Endothelial cell of umbilical vein (primary cell): ENCODE results near the gene KLLN. TPM values are rescaled to one million over a fixed set of nuclear protein-coding genes. Genes with fewer than 3 reads are reported as not detected.

Experiments used
- BruUV-seq: library from RNA; stranded (reverse); fragments of 400-500 nt; replicated peaks from 2 replicates; lab custom pipeline; 2021; lab: Mats Ljungman, UMichigan
- CTCF ChIA-PET: fragments of 300-600, 350-600 bp; sonication (Branson Sonifier 250); formaldehyde crosslinking; loops from one replicate; lab custom pipeline; 2021; ENCODE audit warnings: antibody characterized with exemption, inconsistent platforms; lab: Charles Lee
- POLR2A ChIA-PET: fragments of 300-600, 350-600 bp; sonication (Branson Sonifier 250); formaldehyde crosslinking; loops from one replicate; lab custom pipeline; 2021; ENCODE audit warnings: antibody characterized with exemption, inconsistent platforms; lab: Charles Lee
- DNase-seq: peaks from one replicate; pipeline ENCODE4 v3.0.0-alpha.2; 2011; ENCODE audit warnings: low read depth, low spot score
- FAIRE-seq: peaks from 2 replicates; lab custom pipeline; 2011; peaks lifted over from hg19 to GRCh38; lab: Jason Lieb, UNC
- H2AFZ ChIP-seq: 2 replicates; pipeline ENCODE4 v1.6.0; 2012; ENCODE audit warnings: low read depth, low read length, control low read depth, inconsistent platforms
- H3K27ac ChIP-seq: 2 replicates; pipeline ENCODE4 v1.5.1; 2011; ENCODE audit warnings: low read depth, mild to moderate bottlenecking, control low read depth, low read length, moderate library complexity; ENCODE audit not compliant: insufficient read depth
- H3K27me3 ChIP-seq, 2 experiments: 2 replicates each; pipeline versions ENCODE4 v1.6.0 to v1.6.1; 2011; ENCODE audit warnings: low read length in 2 of 2, mixed read lengths in 1 of 2; ENCODE audit not compliant: control insufficient read depth in 2 of 2, insufficient read depth in 2 of 2
- H3K36me3 ChIP-seq, 2 experiments: 2 replicates in 1 of 2; 3 replicates in 1 of 2; pipeline ENCODE4 v1.5.1; 2011; ENCODE audit warnings: low read length in 2 of 2, mild to moderate bottlenecking in 1 of 2, moderate library complexity in 1 of 2; ENCODE audit not compliant: control insufficient read depth in 2 of 2, insufficient read depth in 2 of 2; ENCODE audit errors: extremely low read depth in 1 of 2
- H3K4me1 ChIP-seq: 3 replicates; pipeline ENCODE4 v1.5.1; 2011; ENCODE audit warnings: mild to moderate bottlenecking, low read length; ENCODE audit not compliant: control insufficient read depth, insufficient read depth; ENCODE audit errors: extremely low read depth
- H3K4me2 ChIP-seq: 2 replicates; pipeline ENCODE4 v1.6.1; 2011; ENCODE audit warnings: low read length, control low read depth, mixed read lengths; ENCODE audit not compliant: insufficient read depth
- H3K4me3 ChIP-seq, 3 experiments: fragments of 200-600 bp in 1 of 3; sonication (generic), shearing (Covaris generic) in 1 of 3; replicated peaks in 1 of 3; 2 replicates each; pipeline ENCODE4 v1.5.1; 2011 to 2016; ENCODE audit warnings: control low read depth in 3 of 3, low read length in 3 of 3, mild to moderate bottlenecking in 2 of 3, inconsistent platforms in 1 of 3, low read depth in 1 of 3, moderate library complexity in 1 of 3; ENCODE audit not compliant: insufficient read depth in 1 of 3
- H3K79me2 ChIP-seq: 2 replicates; pipeline ENCODE4 v1.6.0; 2012; ENCODE audit warnings: low read length, inconsistent platforms; ENCODE audit not compliant: control insufficient read depth, insufficient read depth
- H3K9ac ChIP-seq: replicated peaks from 2 replicates; pipeline ENCODE3; 2011; ENCODE audit warnings: low read length, control low read depth; ENCODE audit not compliant: insufficient read depth; ENCODE audit errors: extremely low read depth
- H3K9me1 ChIP-seq: replicated peaks from 3 replicates; pipeline ENCODE4 v1.6.0; 2011; ENCODE audit warnings: mild to moderate bottlenecking, low read length; ENCODE audit not compliant: control insufficient read depth, insufficient read depth; ENCODE audit errors: extremely low read depth
- H3K9me3 ChIP-seq: replicated peaks from 2 replicates; pipeline ENCODE4 v1.5.1; 2012; ENCODE audit warnings: low read length, inconsistent platforms; ENCODE audit not compliant: control insufficient read depth, insufficient read depth
- H4K20me1 ChIP-seq: replicated peaks from 2 replicates; pipeline ENCODE3; 2011; ENCODE audit warnings: mild to moderate bottlenecking, low read length; ENCODE audit not compliant: control insufficient read depth, insufficient read depth; ENCODE audit errors: extremely low read depth
- CTCF ChIP-seq, 2 donors: IDR thresholded peaks; 1 replicate in 1 of 2; 2 replicates in 1 of 2; pipeline ENCODE4 v1.5.1; 2011; ENCODE audit warnings: low read length in 2 of 2, mild to moderate bottlenecking in 2 of 2, moderate library complexity in 2 of 2, control low read depth in 1 of 2, inconsistent platforms in 1 of 2, low read depth in 1 of 2; ENCODE audit not compliant: insufficient read depth in 1 of 2; ENCODE audit errors: extremely low read depth in 1 of 2
- EZH2 ChIP-seq: IDR thresholded peaks from 2 replicates; pipeline ENCODE4 v1.6.1; 2012; ENCODE audit warnings: borderline replicate concordance, low read depth, mild to moderate bottlenecking, moderate library complexity, low read length, inconsistent platforms; ENCODE audit not compliant: severe bottlenecking
- FOS ChIP-seq: IDR thresholded peaks from 2 replicates; pipeline ENCODE4 v1.6.1; 2011; ENCODE audit warnings: mild to moderate bottlenecking, low read length, moderate library complexity, borderline replicate concordance; ENCODE audit not compliant: insufficient read depth
- GATA2 ChIP-seq: IDR thresholded peaks from 2 replicates; pipeline ENCODE4 v1.7.0; 2011; ENCODE audit warnings: low read depth, mild to moderate bottlenecking, moderate library complexity, mixed read lengths, low read length; ENCODE audit not compliant: insufficient read length, insufficient read depth
- JUN ChIP-seq: IDR thresholded peaks from 2 replicates; pipeline ENCODE4 v1.6.1; 2011; ENCODE audit warnings: borderline replicate concordance, low read depth; ENCODE audit not compliant: insufficient read length, insufficient read depth
- MYC ChIP-seq: IDR thresholded peaks from one replicate; pipeline ENCODE4 v1.6.1; 2011; ENCODE audit warnings: mild to moderate bottlenecking, low read depth, low read length
- POLR2A ChIP-seq: IDR thresholded peaks from 2 replicates; pipeline ENCODE4 v1.6.1; 2012; ENCODE audit warnings: low read depth, mild to moderate bottlenecking, control low read depth, low read length
- POLR2AphosphoS5 ChIP-seq: IDR thresholded peaks from 2 replicates; pipeline ENCODE4 v1.6.1; 2012; ENCODE audit warnings: low read depth, mild to moderate bottlenecking, control low read depth, low read length, moderate library complexity; ENCODE audit not compliant: insufficient read depth
- dilution Hi-C: fragments of 300-500 bp; cut with MboI; formaldehyde crosslinking; loops from one replicate; pipeline ENCODE4 v1.15.0; 2019; ENCODE audit warnings: low sequenced_read_pairs; ENCODE audit not compliant: extremely low pct_ligation_motif_present
- intact Hi-C: fragments of 100-400 bp; cut with micrococcal nuclease; formaldehyde crosslinking; loops from one replicate; pipeline ENCODE4 v1.10.0; 2022
- polyA plus RNA-seq, 4 experiments: library from polyadenylated mRNA; depleted of rRNA in 3 of 4; stranded (reverse) in 3 of 4; unstranded in 1 of 4; fragments of >200 nt; gene quantifications; 2 replicates each; pipeline versions ENCODE4 v1.2.1 to v1.2.3, GENCODE V29; 2011 to 2012; ENCODE audit warnings: missing spikeins in 1 of 4
- total RNA-seq: library from RNA; stranded (reverse); gene quantifications from 2 replicates; pipeline ENCODE4 v1.2.3, GENCODE V29; 2021
- TF ChIP-seq, protein P1 (sequence below): IDR thresholded peaks from 2 replicates; pipeline ENCODE4 v1.6.1; 2011; ENCODE audit not compliant: insufficient read depth, insufficient read length

Gene KLLN
- total and polyA plus RNA-seq, 2 donors (not counting 3 experiments of a cell fraction or from before 2014, with no cell fraction given), result 0.14 to 0.31 TPM

GRCh38 chr10:87861953-87862678 lies 1.2 kb downstream of the KLLN start:
- H2AFZ ChIP-seq, result peak overlapping the region; percentile 86
- no peaks in the 10 kb centered on the region for H3K9me3 ChIP-seq
- no peaks in the 10 kb centered on the region for H3K27me3 ChIP-seq
- H4K20me1 ChIP-seq, result peaks cover 3% of the 10 kb centered on the region
- H3K4me2 ChIP-seq, result peak overlapping the region; percentile 15
- intact Hi-C loops (loop anchor here (1.0 to 10.0 kb wide), 9 partner anchors 44 to 457 kb away; partner anchors contain the start of gene ATAD1), dilution Hi-C loops (loop anchor here (25.0 kb wide), 1 partner anchor 700 kb away; no protein-coding TSS in a partner anchor)
- FAIRE-seq (peak; percentile 72), DNase-seq (peak; percentile 93)
- TSS peak; percentile 65 for BruUV-seq
- H3K4me1 ChIP-seq, result peaks cover 4% of the 10 kb centered on the region
- H3K27ac ChIP-seq, result peak overlapping the region; percentile 3
- POLR2A ChIA-PET, result interaction anchor here (1.5 to 4.0 kb wide), 3 partner anchors 56 to 527 kb away, joined by 3 to 17 read pairs (median 5); no protein-coding TSS in a partner anchor
- H3K9ac ChIP-seq, result peak overlapping the region; percentile 40
- peak overlapping the region; percentile 50 to 78 (median 65) for H3K4me3 ChIP-seq
- TF ChIP-seq POLR2A (peak; percentile 79), FOS (no peak), EZH2 (no peak), JUN (no peak), POLR2AphosphoS5 (peak; percentile 61), MYC (peak; percentile 65), GATA2 (no peak), CTCF (IDR thresholded peaks at IDR 0.05; ENCODE audit: extremely low read depth in 1 of 2, insufficient read depth in 1 of 2, low read depth in 1 of 2, low read length in 2 of 2) (no peak)
- TF ChIP-seq, protein P1, sequence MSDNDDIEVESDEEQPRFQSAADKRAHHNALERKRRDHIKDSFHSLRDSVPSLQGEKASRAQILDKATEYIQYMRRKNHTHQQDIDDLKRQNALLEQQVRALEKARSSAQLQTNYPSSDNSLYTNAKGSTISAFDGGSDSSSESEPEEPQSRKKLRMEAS, result peak; percentile 76
- CTCF ChIA-PET, result interaction anchor here (0.6 to 10.2 kb wide), 17 partner anchors 10 to 703 kb away, joined by 3 to 178 read pairs (median 4); no protein-coding TSS in a partner anchor
- H3K9me1 ChIP-seq, result no peaks in the 10 kb centered on the region
- no peaks in the 10 kb centered on the region for H3K36me3 ChIP-seq
- H3K79me2 ChIP-seq, result peaks cover 31% of the 10 kb centered on the region
